ENCODE measurements around the gene FAM107B.
A peak's percentile ranks its signal among the peaks of the same experiment; 100 is the strongest.

The FAM107B gene

GRCh38 chr10:14681305-14681704 lies 93.4 kb downstream of the FAM107B start:
- Histone ChIP-seq H3K4me3 (ENCODE audit: low read length) (no peak overlapping the region), H3K27ac (ENCODE audit: low read depth, low read length) (no peak overlapping the region), H3K4me2 (ENCODE audit: low read length) (no peak overlapping the region), H4K8ac (ENCODE audit: low read depth, low read length) (no peak overlapping the region), H3K27me3 (ENCODE audit: insufficient read depth, low read length, poor library complexity) (no peaks in the 10 kb centered on the region), H3K4ac (ENCODE audit: low read depth, low read length) (no peak overlapping the region), H4K5ac (ENCODE audit: low read length) (no peak overlapping the region), H2BK120ac (ENCODE audit: low read depth, low read length) (no peak overlapping the region), H3K23ac (ENCODE audit: low read length) (no peak overlapping the region), H2AK5ac (ENCODE audit: low read length) (no peak overlapping the region), H3K56ac (ENCODE audit: low read length) (no peak overlapping the region), H3K79me1 (ENCODE audit: low read length) (no peaks in the 10 kb centered on the region), H3K36me3 (ENCODE audit: control insufficient read depth, insufficient read depth, low read length) (no peaks in the 10 kb centered on the region), H2BK5ac (ENCODE audit: low read length) (no peak overlapping the region), H3K9ac (ENCODE audit: low read length) (no peak overlapping the region), H3K79me2 (ENCODE audit: control insufficient read depth, insufficient read depth, low read length) (no peaks in the 10 kb centered on the region), H3K4me1 (ENCODE audit: control insufficient read depth, low read depth, low read length) (no peaks in the 10 kb centered on the region), H3K18ac (ENCODE audit: low read length) (no peak overlapping the region), H2BK15ac (replicated peaks; ENCODE audit: low read depth) (no peak overlapping the region)
- DNase-seq = no peak
- WGBS (ENCODE audit: extremely low coverage, insufficient coverage, low lambda C conversion rate) = no CpG with 5 or more reads among the region's 5 CpGs

DNA sequence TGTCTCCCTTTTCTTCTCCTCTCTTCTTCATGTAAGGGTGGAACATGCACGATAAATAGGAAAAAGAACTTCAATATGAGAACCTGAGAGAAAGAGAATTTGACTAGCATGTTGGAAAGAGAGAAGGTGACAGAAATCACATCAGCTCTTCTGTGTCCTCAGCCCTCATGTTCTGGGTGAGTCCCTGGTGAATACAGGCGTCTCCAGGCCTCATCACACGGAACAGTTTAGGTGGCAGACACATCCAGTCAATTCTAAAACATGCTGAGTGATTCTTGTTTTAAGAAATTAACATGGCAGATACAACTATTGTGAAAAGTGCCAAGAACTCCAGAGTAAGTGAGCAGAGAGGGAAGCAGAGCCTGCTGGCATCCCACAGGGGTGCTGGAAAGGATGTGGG lies 96.1 kb downstream of the FAM107B start:
- Histone ChIP-seq H2BK120ac (ENCODE audit: low read depth, low read length) (no peak overlapping the region), H3K27me3 (ENCODE audit: insufficient read depth, low read length, poor library complexity) (no peaks in the 10 kb centered on the region)
- WGBS (ENCODE audit: extremely low coverage, insufficient coverage, low lambda C conversion rate) = no CpG with 5 or more reads among the region's 3 CpGs

GRCh38 chr10:14676732-14677131 lies 98.0 kb downstream of the FAM107B start:
- Histone ChIP-seq H2AK5ac (ENCODE audit: low read length) (no peak overlapping the region), H3K79me2 (ENCODE audit: control insufficient read depth, insufficient read depth, low read length) (no peaks in the 10 kb centered on the region), H3K56ac (ENCODE audit: low read length) (no peak overlapping the region), H3K36me3 (ENCODE audit: control insufficient read depth, insufficient read depth, low read length) (no peaks in the 10 kb centered on the region), H3K23ac (ENCODE audit: low read length) (no peak overlapping the region), H3K4me3 (ENCODE audit: low read length) (no peak overlapping the region), H3K27me3 (ENCODE audit: insufficient read depth, low read length, poor library complexity) (no peaks in the 10 kb centered on the region), H3K9ac (ENCODE audit: low read length) (no peak overlapping the region), H2BK5ac (ENCODE audit: low read length) (no peak overlapping the region), H3K79me1 (ENCODE audit: low read length) (no peaks in the 10 kb centered on the region), H3K4me2 (ENCODE audit: low read length) (no peak overlapping the region), H3K4ac (ENCODE audit: low read depth, low read length) (no peak overlapping the region), H3K18ac (ENCODE audit: low read length) (no peak overlapping the region), H2BK120ac (ENCODE audit: low read depth, low read length) (no peak overlapping the region), H4K8ac (ENCODE audit: low read depth, low read length) (no peak overlapping the region), H4K5ac (ENCODE audit: low read length) (no peak overlapping the region), H3K27ac (ENCODE audit: low read depth, low read length) (no peak overlapping the region), H2BK15ac (replicated peaks; ENCODE audit: low read depth) (no peak overlapping the region), H3K4me1 (ENCODE audit: control insufficient read depth, low read depth, low read length) (no peaks in the 10 kb centered on the region)
- no peak for DNase-seq
- WGBS (ENCODE audit: extremely low coverage, insufficient coverage, low lambda C conversion rate) = no CpG with 5 or more reads among the region's 3 CpGs

More for the DNA sequence above, 96.1 kb downstream of the FAM107B start:
- Histone ChIP-seq H3K4me2 (ENCODE audit: low read length) (no peak overlapping the region), H4K5ac (ENCODE audit: low read length) (no peak overlapping the region), H3K4me3 (ENCODE audit: low read length) (no peak overlapping the region), H3K18ac (ENCODE audit: low read length) (no peak overlapping the region), H3K79me1 (ENCODE audit: low read length) (no peaks in the 10 kb centered on the region), H2BK15ac (replicated peaks; ENCODE audit: low read depth) (no peak overlapping the region), H3K4ac (ENCODE audit: low read depth, low read length) (no peak overlapping the region), H3K23ac (ENCODE audit: low read length) (no peak overlapping the region), H3K4me1 (ENCODE audit: control insufficient read depth, low read depth, low read length) (no peaks in the 10 kb centered on the region), H4K8ac (ENCODE audit: low read depth, low read length) (no peak overlapping the region), H3K36me3 (ENCODE audit: control insufficient read depth, insufficient read depth, low read length) (no peaks in the 10 kb centered on the region), H2AK5ac (ENCODE audit: low read length) (no peak overlapping the region), H3K9ac (ENCODE audit: low read length) (no peak overlapping the region), H3K27ac (ENCODE audit: low read depth, low read length) (no peak overlapping the region), H2BK5ac (ENCODE audit: low read length) (no peak overlapping the region), H3K56ac (ENCODE audit: low read length) (no peak overlapping the region), H3K79me2 (ENCODE audit: control insufficient read depth, insufficient read depth, low read length) (no peaks in the 10 kb centered on the region)
- no peak for DNase-seq

DNA sequence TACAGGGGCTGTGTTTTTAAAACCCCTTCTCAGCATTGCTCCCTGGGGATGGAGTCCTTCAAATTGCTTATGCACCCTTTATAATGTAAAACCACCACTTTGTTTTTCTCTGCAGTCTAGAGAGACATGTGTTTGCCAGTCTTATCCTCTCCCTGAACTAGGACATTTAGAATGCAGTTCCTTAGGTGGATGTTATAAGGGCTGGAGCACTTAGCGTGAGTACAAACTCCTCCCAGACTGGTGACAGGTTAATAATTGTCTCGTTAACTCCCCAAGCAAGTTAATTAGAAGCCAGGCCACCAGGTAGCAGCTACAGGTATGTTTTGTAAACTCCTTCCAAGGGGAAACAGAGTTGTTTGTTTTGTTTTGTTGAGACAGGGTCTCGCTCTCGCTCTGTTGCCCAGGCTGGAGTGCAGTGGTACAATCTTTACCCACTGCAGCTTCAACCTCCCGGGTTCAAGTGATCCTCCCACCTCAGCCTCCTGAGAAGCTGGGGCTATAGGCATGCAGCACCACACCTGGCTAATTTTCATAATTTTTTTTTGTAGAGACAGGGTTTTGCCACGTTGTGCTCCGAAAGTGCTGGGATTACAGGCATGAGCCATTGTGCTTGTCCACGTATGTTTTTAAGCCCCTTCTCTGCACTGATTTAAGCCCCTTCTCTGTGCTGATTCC lies 100.2 kb downstream of the FAM107B start:
- H3K79me2 ChIP-seq (ENCODE audit: control insufficient read depth, insufficient read depth, low read length) = no peaks in the 10 kb centered on the region
- H2BK5ac ChIP-seq (ENCODE audit: low read length) = no peak overlapping the region
- H3K27me3 ChIP-seq (ENCODE audit: insufficient read depth, low read length, poor library complexity) = no peaks in the 10 kb centered on the region
- no peaks in the 10 kb centered on the region for H3K36me3 ChIP-seq (ENCODE audit: control insufficient read depth, insufficient read depth, low read length)
- H3K56ac ChIP-seq (ENCODE audit: low read length) = no peak overlapping the region
- H3K23ac ChIP-seq (ENCODE audit: low read length) = no peak overlapping the region
- no peak overlapping the region for H3K18ac ChIP-seq (ENCODE audit: low read length)
- no CpG with 5 or more reads among the region's 8 CpGs for WGBS (ENCODE audit: extremely low coverage, insufficient coverage, low lambda C conversion rate)
- H2BK15ac ChIP-seq (replicated peaks; ENCODE audit: low read depth) = no peak overlapping the region
- peak; percentile 16 for DNase-seq
- H2BK120ac ChIP-seq (ENCODE audit: low read depth, low read length) = no peak overlapping the region
- H3K79me1 ChIP-seq (ENCODE audit: low read length) = no peaks in the 10 kb centered on the region
- no peak overlapping the region for H3K9ac ChIP-seq (ENCODE audit: low read length)
- no peak overlapping the region for H4K5ac ChIP-seq (ENCODE audit: low read length)
- H4K8ac ChIP-seq (ENCODE audit: low read depth, low read length) = no peak overlapping the region
- H3K4me1 ChIP-seq (ENCODE audit: control insufficient read depth, low read depth, low read length) = no peaks in the 10 kb centered on the region
- no peak overlapping the region for H3K4me3 ChIP-seq (ENCODE audit: low read length)
- no peak overlapping the region for H3K4me2 ChIP-seq (ENCODE audit: low read length)
- H2AK5ac ChIP-seq (ENCODE audit: low read length) = no peak overlapping the region
- H3K27ac ChIP-seq (ENCODE audit: low read depth, low read length) = no peak overlapping the region
- H3K4ac ChIP-seq (ENCODE audit: low read depth, low read length) = no peak overlapping the region

DNA sequence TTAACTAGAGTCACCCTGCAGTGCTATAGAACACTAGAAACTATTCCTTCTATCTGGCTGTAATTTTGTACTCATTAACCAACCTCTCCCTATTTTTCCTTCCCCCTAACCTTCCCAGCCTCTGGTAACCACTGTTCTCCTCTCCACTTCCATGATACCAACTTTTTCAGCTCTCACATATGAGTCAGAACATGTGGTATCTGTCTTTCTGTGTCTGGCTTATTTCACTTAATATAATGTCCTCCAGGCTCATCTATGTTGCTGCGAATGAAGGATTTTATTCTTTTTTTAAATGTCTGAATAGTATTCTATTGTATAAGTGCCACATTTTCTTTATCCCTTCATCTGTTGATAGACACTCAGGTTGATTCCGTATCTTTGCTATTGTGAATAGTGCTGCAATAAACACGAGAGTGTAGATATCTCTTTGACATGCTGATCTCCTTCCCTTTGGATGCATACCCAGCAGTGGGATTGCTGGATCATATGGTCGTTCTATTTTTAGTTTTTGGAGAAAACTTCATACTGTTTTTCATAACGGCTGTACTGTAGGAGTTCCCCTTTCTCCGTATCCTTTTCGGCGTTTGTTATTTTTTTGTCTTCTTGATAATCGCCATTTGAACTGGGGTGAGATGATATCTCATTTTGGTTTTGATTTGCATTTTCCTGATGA lies 101.4 kb downstream of the FAM107B start:
- no peak overlapping the region for H3K4me3 ChIP-seq (ENCODE audit: low read length)
- no peaks in the 10 kb centered on the region for H3K79me1 ChIP-seq (ENCODE audit: low read length)
- no peaks in the 10 kb centered on the region for H3K36me3 ChIP-seq (ENCODE audit: control insufficient read depth, insufficient read depth, low read length)
- H3K4me1 ChIP-seq (ENCODE audit: control insufficient read depth, low read depth, low read length) = no peaks in the 10 kb centered on the region
- no peak overlapping the region for H2AK5ac ChIP-seq (ENCODE audit: low read length)
- H2BK15ac ChIP-seq (replicated peaks; ENCODE audit: low read depth) = no peak overlapping the region
- no peak overlapping the region for H3K9ac ChIP-seq (ENCODE audit: low read length)
- H3K27me3 ChIP-seq (ENCODE audit: insufficient read depth, low read length, poor library complexity) = no peaks in the 10 kb centered on the region
- no CpG with 5 or more reads among the region's 9 CpGs for whole genome bisulfite sequencing (ENCODE audit: extremely low coverage, insufficient coverage, low lambda C conversion rate)
- no peak overlapping the region for H4K5ac ChIP-seq (ENCODE audit: low read length)
- H3K4ac ChIP-seq (ENCODE audit: low read depth, low read length) = no peak overlapping the region
- no peak overlapping the region for H3K4me2 ChIP-seq (ENCODE audit: low read length)
- H2BK120ac ChIP-seq (ENCODE audit: low read depth, low read length) = no peak overlapping the region
- no peak overlapping the region for H3K56ac ChIP-seq (ENCODE audit: low read length)
- no peaks in the 10 kb centered on the region for H3K79me2 ChIP-seq (ENCODE audit: control insufficient read depth, insufficient read depth, low read length)
- H3K27ac ChIP-seq (ENCODE audit: low read depth, low read length) = no peak overlapping the region
- H2BK5ac ChIP-seq (ENCODE audit: low read length) = no peak overlapping the region
- H3K23ac ChIP-seq (ENCODE audit: low read length) = no peak overlapping the region
- no peak for DNase-seq
- no peak overlapping the region for H3K18ac ChIP-seq (ENCODE audit: low read length)
- H4K8ac ChIP-seq (ENCODE audit: low read depth, low read length) = no peak overlapping the region

All from mesendoderm (in vitro differentiated cells).